Activated CD4-positive, alpha-beta memory T cell treated with anti-CD3 and anti-CD28 coated beads, Interleukin-2, amount 10 ng/mL, durations not matched to agents 7 days and 5 days (primary cell): ENCODE data around the gene DHRS3. TPM values are rescaled to one million over a fixed set of nuclear protein-coding genes. Genes with fewer than 3 reads are reported as not detected.

Source experiments
- CTCF ChIA-PET: fragments of 350-600 bp; sonication (Branson Sonifier 250); formaldehyde crosslinking; loops from one replicate; lab custom pipeline; 2021; ENCODE audit warnings: antibody characterized with exemption, inconsistent platforms; lab: Charles Lee
- POLR2A ChIA-PET: fragments of 350-600 bp; sonication (Branson Sonifier 250); formaldehyde crosslinking; loops from one replicate; lab custom pipeline; 2021; ENCODE audit warnings: antibody characterized with exemption; lab: Charles Lee
- DNase-seq: peaks from one replicate; pipeline ENCODE4 v3.0.0-alpha.2; 2020
- H3K27ac Mint-ChIP-seq: one replicate; pipeline ENCODE4 v1.8.0; 2021; ENCODE audit warnings: mild to moderate bottlenecking, mixed read lengths
- H3K27me3 Mint-ChIP-seq: one replicate; pipeline ENCODE4 v1.8.0; 2021; ENCODE audit warnings: mixed read lengths
- H3K36me3 Mint-ChIP-seq: one replicate; pipeline ENCODE4 v1.8.0; 2021; ENCODE audit warnings: low read depth, mixed read lengths
- H3K4me1 Mint-ChIP-seq: one replicate; pipeline ENCODE4 v1.8.0; 2021; ENCODE audit warnings: mixed read lengths
- H3K4me3 Mint-ChIP-seq: one replicate; pipeline ENCODE4 v1.8.0; 2021; ENCODE audit warnings: mild to moderate bottlenecking, mixed read lengths
- H3K9me3 Mint-ChIP-seq: one replicate; pipeline ENCODE4 v1.8.0; 2021; ENCODE audit warnings: mixed read lengths
- total RNA-seq, 2 experiments: library from RNA; stranded (reverse); gene quantifications; one replicate each; pipeline ENCODE4 v1.2.3, GENCODE V29; 2021

Gene DHRS3
- total RNA-seq, 2 experiments from 2014 or later = 30.1 to 32.5 TPM

DNA sequence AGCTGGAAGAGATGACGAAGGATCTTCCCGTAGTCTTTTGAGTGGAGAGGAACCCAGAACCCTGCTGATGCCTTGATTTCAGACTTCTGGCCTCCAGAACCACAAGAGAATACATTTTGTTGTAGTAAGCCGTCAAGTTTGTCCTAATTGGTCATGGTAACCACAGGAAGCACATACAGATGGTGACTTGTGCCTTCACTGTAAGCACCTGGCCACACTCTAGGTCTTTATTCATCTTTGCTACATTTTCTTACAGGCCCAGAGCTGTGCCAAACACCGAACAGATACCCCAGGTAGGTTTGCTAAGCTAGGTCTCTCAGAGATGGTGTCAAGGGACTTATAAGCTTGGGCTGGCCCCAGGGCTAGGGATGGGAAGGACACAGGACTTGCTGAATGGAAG lies 4.8 kb downstream of the DHRS3 start:
- Mint-ChIP-seq H3K4me3 (no peak overlapping the region), H3K9me3 (no peaks in the 10 kb centered on the region), H3K36me3 (peaks cover 30% of the 10 kb centered on the region), H3K27me3 (peaks cover 15% of the 10 kb centered on the region), H3K27ac (no peak overlapping the region), H3K4me1 (peaks cover 38% of the 10 kb centered on the region)
- DNase-seq = no peak
- ChIA-PET CTCF (no interaction called here), POLR2A (interaction anchor here (1.4 to 1.5 kb wide), 2 partner anchors 8 to 9 kb away, joined by 4 to 6 read pairs; no protein-coding TSS in a partner anchor)

DNA sequence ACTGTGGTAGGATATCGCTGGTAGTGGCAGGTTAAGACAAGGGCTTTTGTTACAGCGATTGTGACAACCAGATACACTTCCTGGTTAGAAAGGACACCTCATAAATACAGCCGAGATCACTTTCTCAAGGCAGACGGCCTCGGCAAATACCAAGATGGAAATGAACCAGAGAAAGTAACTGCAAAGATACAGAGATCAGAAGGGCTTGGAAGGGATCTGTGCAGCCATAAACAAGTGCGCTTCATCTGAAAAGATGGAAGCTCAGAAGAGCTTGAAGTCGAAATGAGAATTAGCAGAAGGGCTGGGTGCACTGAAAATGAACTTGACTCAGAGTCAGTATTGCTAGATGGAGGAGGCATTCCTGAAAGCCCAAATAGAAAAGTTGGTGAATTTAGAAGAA lies 7.1 kb downstream of the DHRS3 start:
- CTCF ChIA-PET = no interaction called here
- Mint-ChIP-seq H3K27ac (no peak overlapping the region), H3K36me3 (peaks cover 28% of the 10 kb centered on the region), H3K27me3 (peaks cover 7% of the 10 kb centered on the region), H3K4me1 (peaks cover 24% of the 10 kb centered on the region), H3K4me3 (no peak overlapping the region), H3K9me3 (peaks cover 5% of the 10 kb centered on the region)
- POLR2A ChIA-PET = no interaction called here
- no peak for DNase-seq

DNA sequence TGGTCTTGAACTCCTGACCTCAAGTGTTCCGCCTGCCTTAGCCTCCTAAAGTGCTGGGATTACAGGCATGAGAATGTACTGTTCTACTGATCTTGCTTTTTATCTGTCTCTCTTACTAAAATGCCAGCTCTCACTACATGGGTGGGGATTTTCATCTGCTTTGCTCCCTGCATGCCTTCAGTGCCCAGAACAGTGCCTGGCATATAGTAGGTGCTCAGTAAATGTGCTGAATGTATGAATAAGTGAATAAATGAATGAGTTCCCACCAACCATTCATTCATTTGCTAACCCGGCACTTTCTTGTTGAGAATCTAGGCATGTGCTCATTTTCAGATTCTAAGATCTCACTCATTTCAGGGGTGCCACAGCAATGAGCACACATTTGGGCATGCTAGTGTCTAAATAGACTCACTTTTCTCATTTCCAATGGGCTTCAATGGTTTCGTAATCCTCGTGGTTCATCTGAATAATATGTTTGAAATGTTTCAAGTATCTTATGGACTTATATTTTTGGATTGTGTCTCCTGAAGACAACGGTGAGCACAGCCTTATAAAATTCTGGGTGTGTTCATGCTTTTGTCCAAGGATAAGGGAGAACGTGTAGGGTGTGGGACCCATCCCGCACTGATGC lies 7.6 kb downstream of the DHRS3 start:
- CTCF ChIA-PET = interaction anchor here (1.6 kb wide), 1 partner anchor 9 kb away, joined by 10 read pairs; no protein-coding TSS in a partner anchor
- Mint-ChIP-seq H3K9me3 (peaks cover 5% of the 10 kb centered on the region), H3K36me3 (peaks cover 24% of the 10 kb centered on the region), H3K4me1 (peaks cover 19% of the 10 kb centered on the region), H3K4me3 (no peak overlapping the region), H3K27ac (no peak overlapping the region), H3K27me3 (peaks cover 3% of the 10 kb centered on the region)
- no peak for DNase-seq
- POLR2A ChIA-PET = no interaction called here

DNA sequence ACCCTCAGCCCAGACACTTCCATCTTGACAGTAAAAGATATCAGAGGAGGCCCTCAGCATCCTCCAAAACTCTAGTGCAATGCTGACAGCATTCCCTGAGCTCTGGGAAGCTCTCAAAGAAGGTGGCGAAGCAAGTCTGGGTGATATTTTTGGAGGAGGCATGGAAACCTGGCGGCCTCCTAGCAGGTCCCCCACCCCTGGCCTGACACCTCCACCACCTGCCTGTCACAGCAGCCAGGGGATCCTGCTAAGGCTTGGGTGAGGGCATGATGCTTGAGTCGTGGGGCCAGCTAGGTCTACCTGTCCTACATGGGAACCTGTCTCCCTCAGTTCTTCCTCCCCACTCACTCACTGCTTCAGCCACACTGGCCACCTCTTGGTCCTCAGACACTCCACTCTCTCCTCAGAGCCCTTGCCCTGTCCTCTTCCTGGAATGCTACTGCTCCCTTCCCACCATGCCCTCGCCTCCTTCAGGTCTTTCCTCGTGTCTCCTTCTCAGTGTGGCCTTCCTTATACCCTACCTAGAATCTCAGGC lies 8.5 kb downstream of the DHRS3 start:
- no peak for DNase-seq
- H3K27me3 Mint-ChIP-seq = no peaks in the 10 kb centered on the region
- ChIA-PET POLR2A (no interaction called here), CTCF (interaction anchor here (1.6 kb wide), 1 partner anchor 10 kb away, joined by 10 read pairs; no protein-coding TSS in a partner anchor)
- peaks cover 24% of the 10 kb centered on the region for H3K36me3 Mint-ChIP-seq
- H3K4me3 Mint-ChIP-seq = no peak overlapping the region
- H3K27ac Mint-ChIP-seq = no peak overlapping the region
- H3K9me3 Mint-ChIP-seq = peaks cover 5% of the 10 kb centered on the region
- H3K4me1 Mint-ChIP-seq = peaks cover 17% of the 10 kb centered on the region

DNA sequence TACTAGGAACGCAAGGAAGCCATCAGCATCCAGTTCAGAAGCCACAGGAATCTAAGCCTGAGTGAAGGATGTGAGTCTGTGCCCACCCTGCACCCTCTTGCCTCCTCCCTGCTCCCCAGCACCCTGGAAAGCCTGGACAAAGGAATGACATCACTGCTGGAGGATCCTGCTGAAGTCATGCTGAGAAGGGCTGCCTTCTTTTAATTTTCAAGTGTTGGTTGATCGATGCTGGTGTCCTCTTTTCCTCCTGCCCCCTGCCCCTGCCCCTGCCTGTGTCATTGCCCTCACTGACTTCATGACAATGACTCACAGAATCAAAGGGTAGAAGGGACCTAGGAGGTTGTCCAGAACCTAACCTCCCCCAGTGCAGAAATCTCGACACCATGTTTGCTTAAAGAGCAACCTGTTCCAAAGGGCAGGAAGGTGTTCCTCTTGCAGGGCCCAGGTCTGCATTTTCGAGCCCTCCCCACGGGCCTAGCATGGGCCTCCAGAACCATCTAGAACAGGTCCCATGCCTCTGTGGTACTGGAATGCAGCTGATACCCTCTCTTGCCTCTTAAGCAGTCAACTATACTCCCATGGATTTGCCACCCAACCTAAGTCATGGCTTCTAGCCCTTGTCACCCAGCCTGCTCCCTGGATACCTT lies 9.6 kb downstream of the DHRS3 start:
- Mint-ChIP-seq H3K9me3 (peaks cover 5% of the 10 kb centered on the region), H3K27ac (no peak overlapping the region), H3K4me3 (no peak overlapping the region), H3K27me3 (no peaks in the 10 kb centered on the region), H3K36me3 (peaks cover 24% of the 10 kb centered on the region), H3K4me1 (peaks cover 22% of the 10 kb centered on the region)
- POLR2A ChIA-PET = no interaction called here
- no peak for DNase-seq
- CTCF ChIA-PET = interaction anchor here (1.6 kb wide), 1 partner anchor 11 kb away, joined by 10 read pairs; no protein-coding TSS in a partner anchor

DNA sequence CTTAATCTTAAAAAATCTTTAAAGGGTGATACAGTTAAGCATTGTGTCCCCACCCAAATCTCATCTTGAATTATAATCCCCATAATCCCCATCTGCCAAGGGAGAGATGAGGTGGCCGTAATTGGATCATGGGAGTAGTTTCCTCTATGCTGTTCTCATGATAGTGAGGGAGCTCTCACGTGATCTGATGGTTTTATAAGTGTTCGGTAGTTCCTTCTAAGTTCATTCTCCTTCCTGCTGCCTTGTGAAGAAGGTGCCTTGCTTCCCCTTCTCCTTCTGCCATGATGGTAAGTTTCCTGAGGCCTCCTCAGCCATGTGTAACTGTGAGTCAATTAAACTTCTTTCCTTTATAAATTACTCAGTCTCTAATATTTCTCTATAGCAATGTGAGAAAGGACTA lies 10.7 kb downstream of the DHRS3 start:
- peaks cover 4% of the 10 kb centered on the region for H3K27me3 Mint-ChIP-seq
- ChIA-PET CTCF (interaction anchor here (2.2 kb wide), 1 partner anchor 12 kb away, joined by 7 read pairs; no protein-coding TSS in a partner anchor), POLR2A (no interaction called here)
- no peak overlapping the region for H3K27ac Mint-ChIP-seq
- peaks cover 19% of the 10 kb centered on the region for H3K36me3 Mint-ChIP-seq
- no peak for DNase-seq
- H3K9me3 Mint-ChIP-seq = peaks cover 5% of the 10 kb centered on the region
- H3K4me1 Mint-ChIP-seq = peaks cover 23% of the 10 kb centered on the region
- H3K4me3 Mint-ChIP-seq = no peak overlapping the region

DNA sequence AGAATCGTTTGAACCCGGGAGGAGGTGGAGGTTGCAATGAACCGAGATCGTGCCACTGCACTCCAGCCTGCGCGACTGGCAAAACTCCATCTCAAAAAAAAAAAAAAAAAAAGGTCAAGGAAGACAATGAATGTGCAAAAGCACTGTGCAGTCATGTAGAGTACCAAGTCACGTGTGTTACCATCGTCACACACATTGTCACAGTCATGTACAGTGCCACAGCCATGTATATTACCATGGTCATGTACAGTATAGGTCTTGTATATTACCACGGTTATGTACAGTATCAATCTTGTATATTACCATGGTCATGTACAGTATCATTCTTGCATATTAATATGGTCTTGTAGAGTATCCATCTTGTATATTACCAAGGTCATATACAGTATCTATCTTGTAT lies 13.0 kb downstream of the DHRS3 start:
- ChIA-PET CTCF (interaction anchor here (0.7 to 1.6 kb wide), 5 partner anchors 12 to 291 kb away, joined by 4 to 9 read pairs (median 5); partner anchors contain the start of gene DHRS3), POLR2A (interaction anchor here (0.9 to 3.2 kb wide), 8 partner anchors 8 to 697 kb away, joined by 3 to 53 read pairs (median 5); partner anchors contain the start of gene DHRS3)
- Mint-ChIP-seq H3K4me3 (no peak overlapping the region), H3K27me3 (peaks cover 4% of the 10 kb centered on the region), H3K36me3 (peaks cover 9% of the 10 kb centered on the region), H3K9me3 (peaks cover 5% of the 10 kb centered on the region), H3K4me1 (peaks cover 27% of the 10 kb centered on the region), H3K27ac (no peak overlapping the region)
- no peak for DNase-seq

DNA sequence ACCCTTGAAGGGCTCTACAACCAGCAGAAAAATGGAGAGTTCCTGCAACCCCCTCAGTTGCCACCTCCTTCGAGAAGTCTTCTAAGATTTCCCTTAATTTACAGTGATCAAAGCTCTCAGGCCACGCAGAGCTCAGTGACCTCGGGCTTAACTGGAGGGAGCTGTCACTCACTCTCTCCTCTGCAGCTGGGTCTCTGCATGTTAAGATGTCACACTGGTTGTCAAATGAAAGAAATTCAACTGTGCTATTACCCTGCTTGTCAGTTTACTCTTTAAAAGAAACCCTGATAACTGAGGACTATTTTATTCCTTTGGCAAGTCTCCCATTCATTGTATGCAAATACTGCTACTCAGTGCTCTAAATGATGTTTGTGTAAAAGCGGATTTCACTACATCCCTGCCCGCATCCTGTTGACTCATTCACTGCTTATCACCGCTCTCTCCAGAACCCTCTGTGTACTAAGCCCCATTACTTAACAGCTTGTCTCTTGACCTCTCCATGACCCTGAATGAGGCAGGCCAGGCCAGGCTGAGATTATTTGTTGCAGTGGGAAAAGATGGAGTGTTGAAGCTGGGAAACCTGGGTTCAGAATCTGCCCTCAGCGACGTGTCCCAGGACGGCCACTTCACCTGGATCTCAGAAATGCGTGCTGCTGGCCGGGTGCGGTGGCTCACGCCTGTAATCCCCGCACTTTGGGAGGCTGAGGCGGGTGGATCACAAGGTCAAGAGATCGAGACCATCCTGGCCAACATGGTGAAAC lies 13.7 kb downstream of the DHRS3 start:
- ChIA-PET CTCF (interaction anchor here (0.7 to 1.7 kb wide), 6 partner anchors 10 to 291 kb away, joined by 4 to 9 read pairs (median 6); partner anchors contain the start of gene DHRS3), POLR2A (interaction anchor here (0.8 to 3.2 kb wide), 11 partner anchors 8 to 696 kb away, joined by 3 to 53 read pairs (median 4); partner anchors contain the start of gene DHRS3)
- peak; percentile 83 for DNase-seq
- peaks cover 4% of the 10 kb centered on the region for H3K27me3 Mint-ChIP-seq
- peak overlapping the region; percentile 24 for H3K27ac Mint-ChIP-seq
- H3K4me3 Mint-ChIP-seq = no peak overlapping the region
- peaks cover 27% of the 10 kb centered on the region for H3K4me1 Mint-ChIP-seq
- peaks cover 6% of the 10 kb centered on the region for H3K36me3 Mint-ChIP-seq
- H3K9me3 Mint-ChIP-seq = peaks cover 5% of the 10 kb centered on the region

DNA sequence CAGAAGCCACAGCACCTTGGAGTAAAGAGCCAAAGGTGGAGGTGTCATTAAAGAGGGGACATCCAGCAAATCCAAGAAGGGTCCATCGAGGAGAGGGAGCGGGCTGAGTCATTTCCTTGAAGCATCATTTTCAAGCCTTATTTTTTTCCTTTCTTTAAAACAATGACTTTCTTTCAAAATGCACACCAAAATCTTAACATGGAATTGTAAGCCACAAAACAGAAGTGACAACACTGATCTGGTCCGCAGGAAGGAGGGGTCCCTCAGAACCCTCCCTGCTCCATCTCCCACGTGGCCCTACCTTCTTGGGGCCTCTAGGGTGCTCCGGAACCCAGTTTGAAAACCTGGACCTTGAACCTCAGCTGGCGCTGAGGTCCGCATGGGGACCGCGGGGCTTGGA lies 14.8 kb downstream of the DHRS3 start:
- DNase-seq = no peak
- no peak overlapping the region for H3K27ac Mint-ChIP-seq

DNA sequence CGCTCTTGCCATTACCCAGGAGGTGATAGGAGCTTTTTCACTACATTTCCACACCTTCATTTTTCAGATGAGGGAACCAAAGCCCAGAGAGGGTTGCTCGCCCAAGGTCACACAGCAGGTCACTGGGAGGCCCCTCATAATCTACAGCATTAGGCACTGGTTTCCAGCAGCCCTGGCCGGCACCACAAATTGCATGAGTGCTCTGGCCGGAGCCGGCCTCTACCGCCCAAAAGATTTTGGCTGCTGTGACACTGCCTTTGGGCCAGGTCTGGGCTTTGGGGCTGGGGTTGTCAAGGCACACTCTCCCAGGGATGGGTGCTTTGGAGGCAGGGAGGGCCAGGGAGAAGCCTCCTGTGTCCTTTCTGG lies 15.4 kb downstream of the DHRS3 start:
- DNase-seq = no peak
- Mint-ChIP-seq H3K36me3 (no peaks in the 10 kb centered on the region), H3K4me3 (no peak overlapping the region), H3K4me1 (peaks cover 27% of the 10 kb centered on the region), H3K9me3 (peaks cover 5% of the 10 kb centered on the region), H3K27me3 (peaks cover 4% of the 10 kb centered on the region), H3K27ac (no peak overlapping the region)
- ChIA-PET CTCF (interaction anchor here (2.7 kb wide), 1 partner anchor 17 kb away, joined by 17 read pairs; no protein-coding TSS in a partner anchor), POLR2A (interaction anchor here (3.2 kb wide), 1 partner anchor 92 kb away, joined by 12 read pairs; no protein-coding TSS in a partner anchor)

More for the DNA sequence above, 14.8 kb downstream of the DHRS3 start:
- H3K36me3 Mint-ChIP-seq = no peaks in the 10 kb centered on the region
- CTCF ChIA-PET = interaction anchor here (1.6 to 1.7 kb wide), 2 partner anchors 11 to 14 kb away, joined by 6 to 9 read pairs; partner anchors contain the start of gene DHRS3
- POLR2A ChIA-PET = interaction anchor here (1.3 to 3.2 kb wide), 4 partner anchors 9 to 125 kb away, joined by 3 to 53 read pairs (median 8); partner anchors contain the start of gene DHRS3
- H3K27me3 Mint-ChIP-seq = peaks cover 4% of the 10 kb centered on the region
- no peak overlapping the region for H3K4me3 Mint-ChIP-seq
- H3K4me1 Mint-ChIP-seq = peaks cover 27% of the 10 kb centered on the region
- H3K9me3 Mint-ChIP-seq = peaks cover 5% of the 10 kb centered on the region

DNA sequence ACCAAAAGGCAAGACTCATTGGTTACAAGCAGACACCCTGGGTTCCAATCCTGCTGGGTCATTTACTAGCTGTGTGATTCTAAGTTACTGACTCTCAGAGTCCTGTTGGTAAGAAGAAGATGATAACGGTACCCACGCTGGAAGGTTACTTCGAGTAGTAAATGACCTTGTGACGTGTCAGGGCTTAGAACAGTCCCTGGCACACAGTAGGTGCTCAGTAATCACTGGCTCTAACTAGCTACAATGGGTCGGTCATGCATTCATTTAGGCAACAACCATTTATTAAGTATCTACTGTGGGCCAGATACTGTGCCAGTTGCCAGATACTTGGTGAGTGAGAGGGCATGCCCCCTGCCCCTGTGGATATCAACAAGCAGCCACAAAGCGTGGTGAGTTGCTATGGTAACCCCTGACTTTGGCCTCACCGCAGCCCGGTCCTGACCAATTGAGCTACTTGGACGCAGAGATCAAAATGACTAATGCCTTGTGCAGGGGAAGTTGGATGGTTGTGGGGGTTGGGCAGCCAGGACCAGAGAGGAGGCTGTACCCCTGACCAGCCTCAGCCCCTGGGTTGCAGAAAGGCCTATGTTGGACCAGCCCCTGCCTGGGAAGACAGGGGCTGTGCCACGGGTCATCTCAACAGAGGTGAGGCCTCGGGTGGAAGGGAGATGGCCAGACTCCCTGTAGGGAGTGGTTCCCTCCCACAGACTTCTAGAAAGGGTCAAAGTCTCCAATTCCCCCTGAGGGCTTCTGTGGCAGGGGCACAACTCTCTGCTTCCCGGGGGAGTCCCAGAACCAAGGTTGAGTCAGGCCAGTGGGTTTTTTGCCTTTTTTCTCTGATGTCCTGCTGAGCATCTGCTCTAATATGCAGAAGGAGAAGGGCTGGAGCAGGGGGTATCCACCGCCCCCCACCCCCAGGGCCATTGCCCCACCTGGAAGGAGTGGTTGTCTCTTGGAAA lies 16.0 kb downstream of the DHRS3 start:
- CTCF ChIA-PET = interaction anchor here (0.6 to 2.7 kb wide), 6 partner anchors 15 to 309 kb away, joined by 3 to 17 read pairs (median 6); partner anchors contain the start of gene DHRS3
- no peak for DNase-seq
- no peak overlapping the region for H3K27ac Mint-ChIP-seq
- peaks cover 32% of the 10 kb centered on the region for H3K4me1 Mint-ChIP-seq
- peaks cover 2% of the 10 kb centered on the region for H3K9me3 Mint-ChIP-seq
- no peak overlapping the region for H3K4me3 Mint-ChIP-seq
- POLR2A ChIA-PET = interaction anchor here (0.8 to 3.2 kb wide), 4 partner anchors 14 to 91 kb away, joined by 3 to 12 read pairs (median 8); partner anchors contain the start of gene DHRS3
- peaks cover 6% of the 10 kb centered on the region for H3K27me3 Mint-ChIP-seq
- H3K36me3 Mint-ChIP-seq = no peaks in the 10 kb centered on the region
